GM12878 (cell line): Measurements from ENCODE around the gene DPP6. TPM values are rescaled to one million over a fixed set of nuclear protein-coding genes. Genes with fewer than 3 reads are reported as not detected.
"Not testable (repeated sequence)": the region's sequence is repeated elsewhere in the genome, so short reads cannot be mapped to it uniquely, and the experiment has no call there.

Experiments
- ATAC-seq: fragments of 200-7000 bp; cut with Tn5 transposase; 3 replicates; pipeline ENCODE4 v1.9.1; 2020; ENCODE audit warnings: mild to moderate bottlenecking, moderate library complexity
- BruUV-seq: library from RNA; stranded (reverse); fragments of 400-500 nt; replicated peaks from 2 replicates; lab custom pipeline; 2021; lab: Mats Ljungman, UMichigan
- CTCF ChIA-PET: fragments of 300-600 bp; sonication (Branson Sonifier 250); formaldehyde crosslinking; extraction: SDS; loops from one replicate; lab custom pipeline; 2021; ENCODE audit warnings: inconsistent platforms; lab: Yijun Ruan, JAX
- POLR2A ChIA-PET: fragments of 350-600 bp; formaldehyde crosslinking; extraction: SDS; loops from one replicate; lab custom pipeline; 2021; ENCODE audit warnings: inconsistent platforms; lab: Charles Lee
- RAD21 ChIA-PET: fragments of 300-600 bp; sonication (Branson Sonifier 250); formaldehyde crosslinking; loops from one replicate; lab custom pipeline; 2023; ENCODE audit warnings: antibody characterized with exemption; ENCODE audit not compliant: unreplicated experiment; lab: Charles Lee
- SMC1A ChIA-PET: fragments of 300-600 bp; sonication (Branson Sonifier 250); formaldehyde crosslinking; loops from one replicate; lab custom pipeline; 2023; ENCODE audit not compliant: unreplicated experiment, uncharacterized antibody; lab: Charles Lee
- DNase-seq: peaks from one replicate; pipeline ENCODE4 v3.0.0-alpha.2; 2011; ENCODE audit warnings: low read depth, low spot score
- FAIRE-seq: peaks from 3 replicates; lab custom pipeline; 2011; peaks lifted over from hg19 to GRCh38; lab: Jason Lieb, UNC
- H2AFZ ChIP-seq: 2 replicates; pipeline ENCODE4 v1.6.0; 2011; ENCODE audit warnings: low read depth, low read length, control low read depth; ENCODE audit not compliant: control insufficient read depth
- H3K27ac ChIP-seq: 2 replicates; pipeline ENCODE4 v1.5.1; 2011; ENCODE audit warnings: control low read depth; ENCODE audit not compliant: control insufficient read depth, insufficient read depth
- H3K27me3 ChIP-seq, 2 experiments: replicated peaks in 1 of 2; 2 replicates each; pipeline versions ENCODE4 v1.6.0 to v1.6.1; 2011; ENCODE audit warnings: low read length in 1 of 2; ENCODE audit not compliant: control insufficient read depth in 2 of 2, insufficient read depth in 2 of 2
- H3K36me3 ChIP-seq, 2 experiments: 2 replicates each; pipeline ENCODE4 v1.5.1; 2011; ENCODE audit warnings: low read length in 1 of 2; ENCODE audit not compliant: control insufficient read depth in 2 of 2, insufficient read depth in 2 of 2
- H3K4me1 ChIP-seq: 2 replicates; pipeline ENCODE4 v1.6.1; 2011; ENCODE audit warnings: mild to moderate bottlenecking, low read length, moderate library complexity, mixed read lengths; ENCODE audit not compliant: control insufficient read depth, insufficient read depth
- H3K4me2 ChIP-seq: 2 replicates; pipeline ENCODE4 v1.6.0; 2011; ENCODE audit warnings: control low read depth; ENCODE audit not compliant: control insufficient read depth, insufficient read depth
- H3K4me3 ChIP-seq: fragments of 200-600 bp; sonication (generic); 2 replicates; pipeline ENCODE4 v1.5.1; 2016
- H3K79me2 ChIP-seq: 2 replicates; pipeline ENCODE4 v1.6.0; 2011; ENCODE audit warnings: low read length; ENCODE audit not compliant: control insufficient read depth, insufficient read depth
- H3K9ac ChIP-seq: 2 replicates; pipeline ENCODE4 v1.8.0; 2011; ENCODE audit warnings: low read length, control low read depth, mixed read lengths; ENCODE audit not compliant: control insufficient read depth, insufficient read depth
- H3K9me3 ChIP-seq: replicated peaks from 3 replicates; pipeline ENCODE4 v1.5.1; 2011; ENCODE audit warnings: mild to moderate bottlenecking, low read length; ENCODE audit not compliant: control insufficient read depth, insufficient read depth
- H4K20me1 ChIP-seq: 2 replicates; pipeline ENCODE4 v1.6.0; 2011; ENCODE audit not compliant: control insufficient read depth, insufficient read depth
- WGBS: methylation state at CpG from one replicate; pipeline ENCODE4 v1.1.6; 2016; ENCODE audit warnings: low lambda C conversion rate; ENCODE audit not compliant: insufficient replicate concordance, insufficient coverage; ENCODE audit errors: missing lambda C conversion rate; 5-methylcytosine and 5-hydroxymethylcytosine counted together
- in situ Hi-C: fragments of 300-500 bp; cut with MboI; formaldehyde crosslinking; loops from 9 replicates; pipeline ENCODE4 v1.14.3; 2018; ENCODE audit warnings: mixed read lengths
- intact Hi-C: fragments of 100-400 bp; cut with micrococcal nuclease; formaldehyde crosslinking; loops from one replicate; pipeline ENCODE4 v1.14.2; 2022; ENCODE audit not compliant: unreplicated experiment
- polyA plus RNA-seq, 11 experiments: library from polyadenylated mRNA; depleted of rRNA in 4 of 11; unstranded in 6 of 11; stranded (reverse) in 5 of 11; fragments of >200 nt; fragmentation: Nextera tagmentation in 4 of 11; fragmentation: Illumina TruSeq in 1 of 11; extraction: Ambion mirVana in 4 of 11; extraction: Trizol in 1 of 11; gene quantifications; 1 replicate in 1 of 11; 2 replicates in 10 of 11; pipeline versions ENCODE4 v1.2.1 to v1.2.3, GENCODE V29; 2011 to 2016; ENCODE audit warnings: inconsistent platforms in 2 of 11, missing spikeins in 2 of 11, low read depth in 1 of 11
- total RNA-seq, 4 experiments: library from RNA; depleted of rRNA in 3 of 4; stranded (reverse); fragments of >200 nt in 3 of 4; fragmentation: Illumina TruSeq in 1 of 4; extraction: Trizol in 1 of 4; gene quantifications; 2 replicates each; pipeline versions ENCODE4 v1.2.1 to v1.2.3, GENCODE V29; 2013 to 2021

The DPP6 gene
- total and polyA plus RNA-seq, 10 of the 15 experiments (the other 5 are each of a cell fraction or from before 2014, with no cell fraction given) = not detected

- H3K4me1 ChIP-seq, H3K9ac ChIP-seq, DNase-seq, SMC1A ChIA-PET, RAD21 ChIA-PET, FAIRE-seq, H2AFZ ChIP-seq, H3K27ac ChIP-seq, H4K20me1 ChIP-seq, H3K4me3 ChIP-seq, H3K27me3 ChIP-seq, H3K79me2 ChIP-seq, CTCF ChIA-PET, H3K9me3 ChIP-seq, intact Hi-C loops, BruUV-seq, ATAC-seq, in situ Hi-C loops, H3K4me2 ChIP-seq, POLR2A ChIA-PET, H3K36me3 ChIP-seq: not testable (repeated sequence)
- WGBS = 23% methylated on average over 9 of the region's 9 CpGs
Measured at GRCh38 chr7:154105063-154105462, 52.9 kb downstream of the DPP6 start.

DNA sequence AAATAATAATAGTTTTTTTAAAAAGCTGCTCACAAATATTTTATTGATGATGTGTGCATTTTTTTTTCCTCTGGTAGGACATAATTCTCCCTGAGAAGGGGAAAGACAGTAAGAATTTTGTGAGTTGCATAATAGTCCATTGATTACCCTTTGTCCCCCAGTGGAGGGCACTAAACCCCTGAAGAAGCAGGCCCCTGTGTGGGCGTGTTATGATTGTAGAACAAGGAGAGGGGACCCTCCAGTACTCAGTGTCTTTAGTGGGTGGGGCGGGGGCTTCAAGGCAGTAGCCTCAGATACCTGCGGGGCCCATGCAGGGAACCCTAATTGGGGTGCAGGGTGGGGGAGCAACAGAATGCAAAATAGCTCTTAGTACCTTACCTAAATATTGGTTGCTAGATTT, 57.4 kb downstream of the DPP6 start:
- H3K9ac ChIP-seq, H3K36me3 ChIP-seq, SMC1A ChIA-PET, ATAC-seq, intact Hi-C loops, H3K4me2 ChIP-seq, POLR2A ChIA-PET, DNase-seq, H2AFZ ChIP-seq, CTCF ChIA-PET, H3K27me3 ChIP-seq, H3K4me3 ChIP-seq, FAIRE-seq, RAD21 ChIA-PET, H3K27ac ChIP-seq, in situ Hi-C loops, BruUV-seq, H3K9me3 ChIP-seq, H4K20me1 ChIP-seq, H3K79me2 ChIP-seq, H3K4me1 ChIP-seq: not testable (repeated sequence)
- WGBS = no CpG with 5 or more reads among the region's 3 CpGs

- in situ Hi-C loops, H3K4me2 ChIP-seq, H3K79me2 ChIP-seq, ATAC-seq, H4K20me1 ChIP-seq, RAD21 ChIA-PET, FAIRE-seq, H3K27me3 ChIP-seq, H3K4me1 ChIP-seq, POLR2A ChIA-PET, H2AFZ ChIP-seq, H3K4me3 ChIP-seq, intact Hi-C loops, H3K36me3 ChIP-seq, DNase-seq, CTCF ChIA-PET, SMC1A ChIA-PET, BruUV-seq, H3K9me3 ChIP-seq, H3K27ac ChIP-seq, H3K9ac ChIP-seq: not testable (repeated sequence)
- 8% methylated on average over 4 of the region's 4 CpGs for WGBS
Measured at GRCh38 chr7:154113732-154114351, 61.6 kb downstream of the DPP6 start.
